HG03521 (cell line): Measurements from ENCODE around the gene SH2D7.

Experiments
- ATAC-seq: cut with Tn5 transposase; IDR thresholded peaks from one replicate; pipeline ENCODE4 v1.9.1; 2021; ENCODE audit warnings: mild to moderate bottlenecking, moderate library complexity; ENCODE audit not compliant: unreplicated experiment

SH2D7 gene

GRCh38 chr15:78077053-78077870 is 15.1 kb upstream of the SH2D7 start, which contains the start of gene TBC1D2B:
TBC1D2B (minus strand) TSS chr15:78077711; CDS start chr15:78077652, 59 bp downstream.
- peak; percentile 66 for ATAC-seq

GRCh38 chr15:78077871-78078210 is 14.5 kb upstream of the SH2D7 start:
- ATAC-seq = no peak

GRCh38 chr15:78079298-78080087 is 12.9 kb upstream of the SH2D7 start:
- ATAC-seq = no peak

GRCh38 chr15:78080088-78080460 is 12.3 kb upstream of the SH2D7 start:
- ATAC-seq = no peak

- ATAC-seq = no peak
Observed at GRCh38 chr15:78082106-78082742, 10.1 kb upstream of the SH2D7 start.

GRCh38 chr15:78082743-78083110 is 9.6 kb upstream of the SH2D7 start:
- ATAC-seq = no peak

GRCh38 chr15:78083186-78083585 is 9.2 kb upstream of the SH2D7 start:
- no peak for ATAC-seq

- ATAC-seq = no peak
Observed at GRCh38 chr15:78083687-78084448, 8.5 kb upstream of the SH2D7 start.

GRCh38 chr15:78084449-78084750 is 8.0 kb upstream of the SH2D7 start:
- ATAC-seq = no peak

- no peak for ATAC-seq
Observed at GRCh38 chr15:78085928-78086327, 6.4 kb upstream of the SH2D7 start.

GRCh38 chr15:78087951-78088772 is 4.2 kb upstream of the SH2D7 start:
- ATAC-seq = no peak

- ATAC-seq = no peak
Observed at GRCh38 chr15:78088773-78089080, 3.6 kb upstream of the SH2D7 start.

- ATAC-seq = no peak
Observed at GRCh38 chr15:78090422-78091063, 1.8 kb upstream of the SH2D7 start.

- no peak for ATAC-seq
Observed at GRCh38 chr15:78093242-78094020, 1.1 kb downstream of the SH2D7 start.

GRCh38 chr15:78097667-78098066 is 5.3 kb downstream of the SH2D7 start:
- ATAC-seq = no peak

- no peak for ATAC-seq
Observed at GRCh38 chr15:78098131-78098755, 5.9 kb downstream of the SH2D7 start.

- ATAC-seq = no peak
Observed at GRCh38 chr15:78100886-78101285, 8.5 kb downstream of the SH2D7 start.

- no peak for ATAC-seq
Observed at GRCh38 chr15:78101423-78102105, 9.2 kb downstream of the SH2D7 start.
